H9 (cell line): ENCODE results near the gene MKI67. TPM values are rescaled to one million over a fixed set of nuclear protein-coding genes. Genes with fewer than 3 reads are reported as not detected.

Experiments used
- DNase-seq: peaks from one replicate; pipeline ENCODE4 v3.0.0-alpha.2; 2017
- H2AFZ ChIP-seq: one replicate; pipeline ENCODE4 v1.6.1; 2013; ENCODE audit warnings: mild to moderate bottlenecking, low read length, control low read depth, moderate library complexity
- H2AK5ac ChIP-seq: 2 replicates; pipeline ENCODE4 v1.6.1; 2013; ENCODE audit warnings: low read length, control low read depth, mixed read lengths; ENCODE audit not compliant: insufficient read length
- H2BK120ac ChIP-seq: one replicate; pipeline ENCODE4 v1.6.1; 2013; ENCODE audit warnings: low read depth, mild to moderate bottlenecking, low read length, control low read depth, inconsistent platforms; ENCODE audit not compliant: poor library complexity, severe bottlenecking
- H2BK12ac ChIP-seq: 2 replicates; pipeline ENCODE4 v1.6.1; 2013; ENCODE audit warnings: low read length, control low read depth, mixed read lengths, low read depth; ENCODE audit not compliant: insufficient read length
- H2BK15ac ChIP-seq: 2 replicates; pipeline ENCODE4 v1.6.1; 2013; ENCODE audit warnings: low read depth, low read length, control low read depth
- H2BK20ac ChIP-seq: one replicate; pipeline ENCODE4 v1.6.1; 2013; ENCODE audit warnings: low read depth, mild to moderate bottlenecking, low read length, control low read depth, inconsistent platforms; ENCODE audit not compliant: poor library complexity, severe bottlenecking
- H2BK5ac ChIP-seq: 2 replicates; pipeline ENCODE4 v1.6.1; 2013; ENCODE audit warnings: low read length, control low read depth, mixed read lengths; ENCODE audit not compliant: insufficient read length
- H3K14ac ChIP-seq: 2 replicates; pipeline ENCODE4 v1.6.1; 2013; ENCODE audit warnings: low read length, control low read depth; ENCODE audit not compliant: insufficient read depth
- H3K18ac ChIP-seq: 2 replicates; pipeline ENCODE4 v1.6.1; 2013; ENCODE audit warnings: low read depth, mild to moderate bottlenecking, mixed read lengths, low read length, control low read depth; ENCODE audit not compliant: insufficient read length
- H3K23ac ChIP-seq: 2 replicates; pipeline ENCODE4 v1.6.1; 2013; ENCODE audit warnings: low read length, control low read depth, mixed read lengths, low read depth; ENCODE audit not compliant: insufficient read length
- H3K23me2 ChIP-seq: 2 replicates; pipeline ENCODE4 v1.6.1; 2013; ENCODE audit warnings: low read depth, mild to moderate bottlenecking, mixed read lengths, low read length, control low read depth; ENCODE audit not compliant: insufficient read length, poor library complexity, severe bottlenecking
- H3K27ac ChIP-seq: 2 replicates; pipeline ENCODE4 v1.5.1; 2013; ENCODE audit warnings: low read length, control low read depth, mixed read lengths, low read depth; ENCODE audit not compliant: insufficient read length
- H3K27me3 ChIP-seq: 2 replicates; pipeline ENCODE4 v1.6.1; 2013; ENCODE audit warnings: low read length, control low read depth, inconsistent platforms; ENCODE audit not compliant: insufficient read depth
- H3K4ac ChIP-seq: 2 replicates; pipeline ENCODE4 v1.6.1; 2013; ENCODE audit warnings: low read depth, mild to moderate bottlenecking, control low read depth, inconsistent platforms, low read length, moderate library complexity
- H3K4me1 ChIP-seq: 2 replicates; pipeline ENCODE4 v1.6.1; 2013; ENCODE audit warnings: low read length, control low read depth, inconsistent platforms; ENCODE audit not compliant: insufficient read depth
- H3K4me2 ChIP-seq: 2 replicates; pipeline ENCODE4 v1.6.1; 2013; ENCODE audit warnings: low read length, control low read depth, mixed read lengths; ENCODE audit not compliant: insufficient read length, insufficient read depth
- H3K56ac ChIP-seq: 2 replicates; pipeline ENCODE4 v1.6.1; 2013; ENCODE audit warnings: low read depth, mild to moderate bottlenecking, mixed read lengths, low read length, control low read depth; ENCODE audit not compliant: insufficient read length
- H3K79me1 ChIP-seq: 2 replicates; pipeline ENCODE4 v1.6.1; 2013; ENCODE audit warnings: low read depth, mild to moderate bottlenecking, moderate library complexity, low read length, control low read depth, inconsistent platforms; ENCODE audit not compliant: insufficient read depth, poor library complexity, severe bottlenecking
- H3K79me2 ChIP-seq: 2 replicates; pipeline ENCODE4 v1.6.1; 2013; ENCODE audit warnings: low read length, control low read depth, inconsistent platforms; ENCODE audit not compliant: insufficient read depth
- H3K9ac ChIP-seq: 2 replicates; pipeline ENCODE4 v1.6.1; 2013; ENCODE audit warnings: low read length, control low read depth, mixed read lengths; ENCODE audit not compliant: insufficient read length; ENCODE audit errors: extremely low read depth
- H3K9me3 ChIP-seq: one replicate; pipeline ENCODE4 v1.6.1; 2013; ENCODE audit warnings: low read depth, low read length, inconsistent platforms; ENCODE audit not compliant: control insufficient read depth
- H3T11ph ChIP-seq: one replicate; pipeline ENCODE4 v1.6.1; 2013; ENCODE audit warnings: mild to moderate bottlenecking, low read length, control low read depth, inconsistent platforms
- H4K20me1 ChIP-seq: one replicate; pipeline ENCODE4 v1.6.1; 2013; ENCODE audit not compliant: control insufficient read depth, insufficient read length, insufficient read depth
- H4K5ac ChIP-seq: 2 replicates; pipeline ENCODE4 v1.6.1; 2013; ENCODE audit warnings: low read depth, mild to moderate bottlenecking, mixed read lengths, low read length, control low read depth; ENCODE audit not compliant: insufficient read length
- H4K8ac ChIP-seq: replicated peaks from 2 replicates; pipeline ENCODE4 v1.6.1; 2013; ENCODE audit warnings: low read length, control low read depth, mixed read lengths, low read depth; ENCODE audit not compliant: insufficient read length
- H4K91ac ChIP-seq: 2 replicates; pipeline ENCODE4 v1.6.1; 2013; ENCODE audit warnings: low read depth, mild to moderate bottlenecking, moderate library complexity, mixed read lengths, low read length, control low read depth; ENCODE audit not compliant: insufficient read length
- H3K27ac Mint-ChIP-seq, 3 experiments: 2 replicates in 2 of 3; 3 replicates in 1 of 3; pipeline ENCODE4 v1.8.0; 2020 to 2021; ENCODE audit warnings: mixed read lengths in 3 of 3, mild to moderate bottlenecking in 1 of 3, moderate library complexity in 1 of 3
- H3K27me3 Mint-ChIP-seq: 2 replicates; pipeline ENCODE4 v1.8.0; 2021; ENCODE audit warnings: low read depth, mild to moderate bottlenecking, moderate library complexity, mixed read lengths
- H3K36me3 Mint-ChIP-seq, 3 experiments: 2 replicates in 2 of 3; 3 replicates in 1 of 3; pipeline ENCODE4 v1.8.0; 2020 to 2021; ENCODE audit warnings: low read depth in 3 of 3, mixed read lengths in 3 of 3; ENCODE audit not compliant: insufficient read depth in 1 of 3
- H3K4me1 Mint-ChIP-seq, 2 experiments: 2 replicates each; pipeline ENCODE4 v1.8.0; 2020; ENCODE audit warnings: mixed read lengths in 2 of 2
- H3K4me3 Mint-ChIP-seq, 2 experiments: 2 replicates in 1 of 2; 3 replicates in 1 of 2; pipeline ENCODE4 v1.8.0; 2020 to 2021; ENCODE audit warnings: mild to moderate bottlenecking in 2 of 2, mixed read lengths in 2 of 2, moderate library complexity in 1 of 2
- H3K9me3 Mint-ChIP-seq, 2 experiments: 2 replicates in 1 of 2; 3 replicates in 1 of 2; pipeline ENCODE4 v1.8.0; 2020; ENCODE audit warnings: mild to moderate bottlenecking in 2 of 2, mixed read lengths in 2 of 2, moderate library complexity in 1 of 2
- CTCF ChIP-seq: fragments of 200-600 bp; sonication (generic); conservative IDR thresholded peaks from 3 replicates; pipeline ENCODE4 v1.8.0; 2021; ENCODE audit warnings: antibody characterized with exemption, mild to moderate bottlenecking
- WGBS: extraction: QIAGEN DNeasy Blood & Tissue Kit; methylation state at CpG from one replicate; pipeline ENCODE4 v1.1.7; 2013; ENCODE audit warnings: missing lambda C conversion rate, low lambda C conversion rate, mixed read lengths; ENCODE audit not compliant: insufficient read length; ENCODE audit errors: extremely low coverage; 5-methylcytosine and 5-hydroxymethylcytosine counted together
- total RNA-seq: library from RNA; stranded (reverse); gene quantifications from 2 replicates; pipeline ENCODE4 v1.2.1, GENCODE V29; 2021

The MKI67 gene
- total RNA-seq, 1 experiment from 2014 or later, result 108 TPM

GRCh38 chr10:128092454-128092853 is 33.8 kb downstream of the MKI67 start:
- no CpG with 5 or more reads among the region's 3 CpGs for WGBS
- Histone ChIP-seq H3K4me1 (no peaks in the 10 kb centered on the region), H2BK5ac (no peak overlapping the region), H3K14ac (no peak overlapping the region), H3K23ac (no peak overlapping the region), H4K5ac (no peak overlapping the region), H3K79me1 (no peaks in the 10 kb centered on the region), H2BK120ac (no peak overlapping the region), H3K56ac (no peak overlapping the region), H3K79me2 (no peaks in the 10 kb centered on the region), H3K9me3 (no peaks in the 10 kb centered on the region), H3K4ac (no peak overlapping the region), H3K4me2 (no peak overlapping the region), H3K18ac (no peak overlapping the region), H3K27ac (no peak overlapping the region), H2AK5ac (no peak overlapping the region), H2BK20ac (no peak overlapping the region), H3T11ph (no peak overlapping the region), H3K9ac (no peak overlapping the region), H4K91ac (no peak overlapping the region), H2BK12ac (no peak overlapping the region), H3K23me2 (no peaks in the 10 kb centered on the region), H4K8ac (no peak overlapping the region), H3K27me3 (no peaks in the 10 kb centered on the region), H4K20me1 (no peaks in the 10 kb centered on the region), H2AFZ (no peak overlapping the region), H2BK15ac (no peak overlapping the region)
- no peaks in the 10 kb centered on the region for H3K9me3 Mint-ChIP-seq
- DNase-seq, result no peak
- H3K27me3 Mint-ChIP-seq, result no peaks in the 10 kb centered on the region; the same call in none of the 2 replicates
- no peak for TF ChIP-seq CTCF
- peaks cover 14 to 22% of the 10 kb centered on the region in 2 experiments for H3K4me1 Mint-ChIP-seq
- no peak overlapping the region for H3K27ac Mint-ChIP-seq
- peaks cover 4 to 8% (median 5%) of the 10 kb centered on the region in 3 experiments; a peak in 6 of 7 replicates for H3K36me3 Mint-ChIP-seq
- no peak overlapping the region for H3K4me3 Mint-ChIP-seq
